ENCODE data around the gene FAM131A.

GRCh38 chr3:184333700-184334099, 3.7 kb upstream of the FAM131A start:
- no peak for TF ChIP-seq CTCF (IDR thresholded peaks at IDR 0.05; ENCODE audit: insufficient read depth, low read length, poor library complexity, severe bottlenecking)
- no peak for TF ChIP-seq EZH2phosphoT487 (conservative IDR thresholded peaks at IDR 0.05; ENCODE audit: low read length)

Measured in SU-DHL-6 (cell line).